NCI-H446 treated with DMSO at 0.1 percent for 48 hours (cell line): Measurements from ENCODE around the gene EPHA7.

Source experiments
- DNase-seq: peaks from one replicate; lab custom pipeline; 2025; lab: John Stamatoyannopoulos, UW

EPHA7 gene

DNA sequence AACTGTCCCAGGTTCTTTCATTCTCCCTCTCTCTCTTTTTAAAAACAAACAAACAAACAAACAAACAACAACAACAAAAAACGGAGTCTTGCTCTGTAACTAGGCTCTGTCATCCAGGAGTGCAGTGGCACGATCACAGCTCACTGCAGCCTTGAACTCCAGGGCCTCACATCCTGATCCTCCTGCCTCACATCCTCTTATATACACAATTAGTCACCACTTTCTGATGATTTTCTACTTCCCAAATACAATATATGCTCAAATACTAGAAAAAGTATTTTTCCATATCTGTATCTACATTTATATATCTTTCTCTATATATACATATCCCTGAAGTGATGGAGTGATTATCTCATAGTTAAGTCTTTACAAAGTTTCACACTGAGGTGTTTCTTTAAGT, 170.7 kb downstream of the EPHA7 start:
- no peak for DNase-seq

DNA sequence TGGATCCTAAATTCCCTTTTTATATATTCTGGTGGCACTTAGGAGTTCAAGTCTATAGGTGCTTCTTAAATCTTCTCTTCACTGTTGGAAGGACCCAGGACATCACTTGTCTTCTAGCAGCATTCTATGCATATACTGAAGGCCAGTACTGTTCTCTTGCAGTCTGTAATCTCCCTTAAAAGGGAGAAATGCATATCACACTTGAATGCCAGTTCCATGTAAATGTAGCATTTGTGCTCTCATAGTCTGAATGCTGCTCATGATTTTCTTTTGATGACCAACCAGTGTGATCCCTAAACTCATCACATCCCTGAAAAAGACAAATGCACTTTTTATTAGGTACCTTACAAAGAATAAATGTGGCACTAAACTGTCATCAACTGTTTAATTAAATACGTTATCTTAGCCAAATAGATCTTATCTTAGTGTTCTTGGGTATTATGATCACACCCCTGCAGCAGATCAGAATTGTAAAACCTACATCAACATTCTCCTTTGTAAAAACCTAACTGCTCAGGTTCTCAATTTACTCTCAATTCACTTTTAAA, 176.1 kb downstream of the EPHA7 start:
- DNase-seq, result no peak

DNA sequence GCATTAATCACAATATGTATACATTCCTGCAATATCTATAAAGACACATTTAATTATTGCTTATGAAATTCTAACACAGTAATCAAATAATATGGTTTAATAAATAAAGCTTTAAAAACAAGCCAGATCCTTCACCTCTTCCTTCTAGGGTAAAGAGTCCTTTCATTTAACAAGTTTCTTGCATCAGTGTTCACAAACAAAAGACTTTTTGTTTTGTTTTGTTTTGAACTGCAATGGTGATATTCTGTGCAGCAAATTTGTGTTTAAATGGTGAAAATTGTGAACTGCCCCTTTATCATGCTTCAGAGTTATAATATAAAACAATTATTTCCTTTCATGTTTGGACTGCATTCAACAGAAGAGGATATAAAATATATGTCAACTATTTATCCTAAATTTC, 177.3 kb downstream of the EPHA7 start:
- DNase-seq, result no peak

DNA sequence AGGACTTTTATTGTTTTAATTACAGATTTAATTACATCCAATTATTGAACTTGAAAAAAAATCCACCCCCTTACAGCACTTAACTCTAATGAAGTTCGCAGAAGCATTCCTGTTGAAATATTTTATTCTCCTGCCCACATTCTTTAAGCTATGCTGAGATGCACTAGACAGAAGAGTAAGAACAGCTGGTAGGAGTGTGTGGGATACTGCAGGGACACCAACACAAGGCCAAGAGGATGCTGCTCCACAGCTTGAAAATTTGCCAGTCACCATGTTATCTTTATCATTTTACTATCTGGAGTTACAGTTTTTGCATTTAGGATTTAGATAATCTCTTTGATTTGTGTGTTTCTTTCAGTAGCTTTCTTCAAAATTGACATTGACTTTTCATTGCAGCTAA, 180.7 kb downstream of the EPHA7 start:
- no peak for DNase-seq

DNA sequence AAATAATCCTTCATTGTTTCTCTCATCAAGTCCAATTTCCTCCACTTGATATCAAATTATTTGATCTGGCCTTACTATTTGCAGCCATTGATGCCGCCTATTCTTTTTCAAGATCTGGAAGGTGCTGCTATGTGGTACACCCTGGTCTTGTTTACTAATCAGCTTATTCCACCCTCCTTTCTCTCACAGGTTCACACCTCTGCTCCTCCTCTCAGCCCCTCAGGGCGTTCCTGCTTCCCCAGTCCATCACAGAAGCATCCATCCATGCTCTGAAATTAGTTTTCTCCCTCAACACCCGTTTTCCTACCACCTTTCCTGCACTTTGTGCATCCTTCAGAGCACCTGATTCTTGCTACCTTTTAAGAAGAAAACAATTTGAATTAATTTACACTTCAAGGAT, 183.6 kb downstream of the EPHA7 start:
- DNase-seq, result no peak

DNA sequence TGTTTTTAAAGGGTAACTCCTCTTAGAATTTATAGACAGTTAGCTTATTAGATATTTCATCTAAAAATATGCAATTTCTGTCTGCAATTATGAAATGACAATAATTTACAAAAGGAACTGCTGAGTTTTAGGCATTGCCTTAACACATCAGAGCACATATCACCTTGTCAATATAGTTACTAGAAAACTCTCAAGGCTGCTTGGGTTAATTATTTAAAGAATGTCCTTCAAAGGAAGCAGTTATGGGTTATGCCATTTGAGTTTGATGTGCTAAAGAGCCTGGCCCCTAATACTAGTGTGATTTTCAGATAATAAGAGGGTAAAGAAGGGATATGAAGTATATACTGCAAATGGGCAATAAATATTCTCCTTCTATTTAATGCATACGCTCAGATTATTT, 192.5 kb downstream of the EPHA7 start:
- DNase-seq, result no peak

DNA sequence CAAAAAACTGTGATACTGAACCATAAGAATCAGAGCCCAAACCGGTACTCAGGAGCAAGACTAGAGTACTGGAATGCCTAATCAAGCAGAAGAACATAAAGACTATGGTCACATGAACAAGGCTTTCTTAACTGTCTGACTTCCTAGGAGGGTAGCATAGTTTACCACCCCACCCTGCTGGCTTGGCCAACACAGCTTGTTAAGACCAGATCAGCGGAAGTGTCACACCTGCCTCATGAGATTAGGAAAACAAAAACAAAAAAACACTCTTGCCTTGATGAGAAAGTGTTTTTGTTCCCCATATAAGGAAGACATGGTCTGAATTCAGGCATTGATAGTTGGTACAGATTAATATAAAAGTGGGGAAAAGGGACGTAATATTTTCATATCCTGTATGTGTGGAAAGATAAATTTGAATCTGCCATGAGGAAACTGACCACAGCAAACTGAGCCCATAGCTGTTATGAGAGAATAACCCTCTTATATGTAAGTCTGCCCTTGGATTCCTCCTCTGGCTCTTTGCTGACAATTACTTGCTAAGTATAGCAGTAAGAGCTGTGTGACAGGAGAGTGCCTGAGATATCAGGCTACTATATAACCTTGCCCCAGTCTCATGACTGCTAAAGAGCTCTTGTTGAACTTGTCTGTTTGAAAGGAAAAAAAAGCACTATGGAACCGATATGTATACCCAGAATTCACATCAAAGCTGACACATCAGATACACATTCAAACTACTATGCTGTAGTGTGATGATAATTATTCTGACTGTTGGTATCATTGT, 197.1 kb downstream of the EPHA7 start:
- DNase-seq, result no peak

DNA sequence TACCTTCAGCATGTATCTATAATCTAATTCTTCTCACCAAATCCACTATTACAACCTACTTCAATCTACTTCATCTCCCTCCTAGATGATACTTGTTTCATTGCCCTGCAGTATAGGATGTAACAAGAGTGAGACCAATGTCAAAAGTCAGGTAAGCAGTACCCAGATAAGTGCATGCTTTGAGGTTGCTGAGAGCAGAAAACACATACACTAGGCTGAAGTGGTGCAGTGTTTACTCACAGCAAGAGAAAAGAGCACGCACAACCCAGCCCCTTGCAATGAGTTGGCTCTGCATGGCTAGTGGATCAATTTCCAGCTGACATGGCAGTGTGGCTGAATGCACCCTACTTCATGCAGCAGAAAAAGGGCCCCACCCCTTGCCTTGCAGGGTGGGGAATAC, 199.9 kb downstream of the EPHA7 start:
- DNase-seq, result no peak

DNA sequence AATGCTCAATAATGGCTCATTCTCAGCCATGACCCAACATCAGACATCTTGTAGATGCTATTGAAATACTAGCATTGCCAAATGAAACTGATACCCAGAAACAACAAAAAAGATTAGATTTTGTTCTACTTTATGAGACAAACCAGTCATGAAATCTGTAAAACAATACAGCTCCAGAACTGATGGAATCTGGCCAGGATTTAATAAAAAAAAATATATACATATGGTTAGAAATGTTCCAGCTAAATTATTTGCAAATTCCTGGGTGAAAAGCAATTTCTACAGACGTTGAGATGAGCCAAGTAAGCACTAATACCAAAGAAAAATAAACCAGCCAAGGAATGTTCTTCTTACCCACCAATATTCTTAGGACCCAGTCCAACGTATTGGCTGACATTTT, 201.3 kb downstream of the EPHA7 start:
- peak; percentile 19 for DNase-seq

DNA sequence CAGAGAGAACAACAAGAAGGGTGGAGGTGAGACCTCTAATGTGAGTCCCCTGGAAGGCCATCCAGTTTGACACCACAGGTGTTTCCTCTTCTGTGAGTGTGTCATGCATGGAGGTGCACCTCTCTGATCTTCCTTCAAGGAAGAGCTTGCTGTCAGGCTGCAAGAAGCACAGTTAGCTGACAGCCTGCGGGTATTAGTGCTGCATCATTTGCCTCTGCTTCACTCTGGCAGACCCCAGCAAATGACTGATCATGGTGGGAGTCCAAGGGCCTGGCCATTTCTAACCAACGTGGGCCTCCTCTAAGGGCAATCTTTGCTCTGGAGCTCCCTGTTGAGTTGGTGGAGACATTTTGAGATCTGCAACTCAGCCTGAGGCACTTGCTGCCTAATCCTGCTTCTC, 206.3 kb downstream of the EPHA7 start:
- no peak for DNase-seq

DNA sequence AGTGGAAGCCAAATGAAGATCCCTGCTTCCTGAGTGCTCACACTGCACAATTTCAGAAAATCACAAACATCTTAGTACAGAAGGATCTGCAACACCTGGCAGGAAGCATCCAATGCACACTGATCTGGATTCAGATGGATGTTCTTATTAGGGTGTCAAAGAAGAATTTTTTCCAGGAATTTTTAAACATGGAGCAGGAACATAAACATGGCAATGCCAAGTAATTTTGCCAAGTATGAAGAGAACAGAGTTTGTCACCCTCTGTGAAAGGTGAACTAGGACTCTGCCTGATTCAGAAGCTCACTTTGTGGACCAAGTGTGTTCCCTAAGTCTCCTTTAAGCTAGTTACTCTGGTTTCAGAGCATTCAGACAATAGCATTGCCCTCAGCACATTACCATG, 208.5 kb downstream of the EPHA7 start:
- no peak for DNase-seq

DNA sequence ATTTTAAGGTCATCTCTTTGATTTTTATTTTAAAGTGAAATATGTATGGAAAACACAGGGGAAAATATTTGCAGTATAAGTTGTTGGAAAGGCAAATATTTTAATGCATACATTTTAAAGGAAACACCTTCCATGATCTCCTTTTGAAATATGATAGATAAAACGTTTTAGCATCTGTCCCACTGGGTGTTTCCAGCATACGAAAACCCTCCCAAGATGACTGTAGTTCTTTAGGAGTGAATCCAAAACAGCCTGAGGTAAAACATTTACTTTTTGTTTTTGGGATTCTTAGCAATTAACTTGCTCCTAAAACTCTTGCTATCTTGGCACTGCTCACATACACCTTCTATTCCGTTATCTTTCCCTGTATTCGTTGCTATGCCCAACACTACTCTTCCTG, 210.0 kb downstream of the EPHA7 start:
- no peak for DNase-seq

DNA sequence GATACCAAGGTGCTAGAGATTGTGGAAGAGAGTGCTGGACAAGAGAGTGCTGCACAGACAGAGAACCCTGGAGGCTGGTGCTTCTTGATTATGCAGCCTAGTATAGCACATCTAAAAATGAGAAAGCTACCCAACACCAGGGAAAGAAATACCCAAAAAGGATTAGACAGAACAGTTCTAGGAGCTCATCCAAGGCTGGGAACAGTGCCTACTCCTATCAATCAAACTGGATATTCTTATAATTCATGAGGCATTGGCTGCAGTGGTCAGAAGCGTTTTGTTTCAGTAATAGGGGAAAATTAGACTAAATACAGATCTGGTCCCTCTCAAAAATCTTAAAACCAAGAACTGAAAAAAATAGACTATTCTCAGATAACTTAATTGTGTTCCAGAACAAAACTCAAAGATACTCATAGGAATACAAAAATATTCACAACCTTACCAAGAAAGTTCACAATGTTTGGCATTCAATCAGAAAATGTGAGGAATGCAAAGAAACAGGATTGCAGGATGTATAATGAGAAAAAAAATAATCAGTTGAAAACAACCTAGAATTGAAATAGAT, 222.9 kb downstream of the EPHA7 start:
- DNase-seq, result peak; percentile 75

DNA sequence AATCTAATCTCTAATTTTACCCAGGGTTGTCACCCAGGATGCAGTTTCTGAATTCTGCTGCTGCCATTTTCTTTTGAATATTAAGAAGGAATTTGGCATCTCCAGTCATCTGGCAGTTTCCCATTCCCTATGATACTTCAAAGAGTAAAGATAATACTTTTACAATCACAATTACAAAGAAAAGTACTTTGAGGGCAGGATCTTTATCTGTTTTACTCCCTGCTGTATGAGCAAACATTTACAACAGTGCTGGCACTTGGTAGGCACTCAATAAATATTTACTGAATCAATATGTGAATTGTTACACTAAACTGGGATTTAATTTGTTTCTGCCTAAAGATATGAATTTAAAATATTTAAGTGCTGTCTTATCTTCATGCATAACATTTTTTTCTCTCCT, 224.9 kb downstream of the EPHA7 start:
- DNase-seq, result no peak

DNA sequence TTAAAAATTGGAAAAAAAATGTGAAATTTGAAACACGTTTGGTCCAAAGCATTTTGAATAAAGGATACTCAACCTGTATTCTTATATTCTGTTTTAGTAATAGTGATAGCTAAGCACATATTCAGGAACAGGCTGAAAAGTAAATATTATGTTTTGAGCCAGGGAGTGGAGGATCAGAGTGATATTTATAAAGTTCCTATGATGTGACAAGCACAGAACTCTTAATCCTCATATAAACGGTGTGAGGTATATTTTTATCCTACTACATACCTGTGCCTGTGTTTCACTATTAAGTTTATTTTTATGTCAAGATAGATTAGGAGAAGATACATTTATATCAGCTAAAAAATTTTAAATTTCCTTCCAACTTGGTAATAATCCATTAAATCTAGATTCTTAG, 225.5 kb downstream of the EPHA7 start:
- no peak for DNase-seq
